Left ventricle myocardium inferior (tissue), 1 donor: ENCODE measurements around the gene CLDN4. TPM values are rescaled to one million over a fixed set of nuclear protein-coding genes. Genes with fewer than 3 reads are reported as not detected.
"Not testable (repeated sequence)": the region's sequence is repeated elsewhere in the genome, so short reads cannot be mapped to it uniquely, and the experiment has no call there.

ENCODE experiments used
- DNase-seq: peaks from one replicate; pipeline ENCODE4 v3.0.0-alpha.2; 2020
- H3K27ac ChIP-seq: fragments of 200-600 bp; replicated peaks from 2 replicates; pipeline ENCODE4 v1.8.0; 2021
- H3K27me3 ChIP-seq: fragments of 200-600 bp; 2 replicates; pipeline ENCODE4 v1.8.0; 2021; ENCODE audit warnings: low read depth
- H3K36me3 ChIP-seq: fragments of 200-600 bp; 2 replicates; pipeline ENCODE4 v1.8.0; 2021
- H3K4me1 ChIP-seq: fragments of 200-600 bp; 2 replicates; pipeline ENCODE4 v1.8.0; 2021
- H3K4me3 ChIP-seq: fragments of 200-600 bp; 2 replicates; pipeline ENCODE4 v1.8.0; 2021; ENCODE audit warnings: mild to moderate bottlenecking, moderate library complexity
- H3K9me3 ChIP-seq: fragments of 200-600 bp; replicated peaks from 2 replicates; pipeline ENCODE4 v1.8.0; 2021
- intact Hi-C: fragments of 100-400 bp; cut with micrococcal nuclease; formaldehyde crosslinking; loops from one replicate; pipeline ENCODE4 v1.11.0; 2022
- total RNA-seq: library from RNA; stranded (reverse); fragmentation: NEBNext Ultra II Directional; extraction: Animal tissue kit (Norgen Biotek cat#: 25700); gene quantifications from one replicate; pipeline ENCODE4 v1.2.1, GENCODE V29; 2021
- TF ChIP-seq, protein P1 (sequence below): fragments of 200-600 bp; IDR thresholded peaks from 2 replicates; pipeline ENCODE4 v1.8.0; 2021; ENCODE audit warnings: antibody characterized with exemption, mild to moderate bottlenecking, borderline replicate concordance
- donor health status: DM: no; HTN: yes; CAD: no; lungs with severe emphysema.

The CLDN4 gene
- total RNA-seq, 1 donor from 2014 or later, result 0.27 TPM

- Histone ChIP-seq H3K4me1 (no peaks in the 10 kb centered on the region), H3K27me3 (peaks cover 61% of the 10 kb centered on the region)
These were observed 19.0 kb upstream of the CLDN4 start for GRCh38 chr7:73811760-73812168.

DNA sequence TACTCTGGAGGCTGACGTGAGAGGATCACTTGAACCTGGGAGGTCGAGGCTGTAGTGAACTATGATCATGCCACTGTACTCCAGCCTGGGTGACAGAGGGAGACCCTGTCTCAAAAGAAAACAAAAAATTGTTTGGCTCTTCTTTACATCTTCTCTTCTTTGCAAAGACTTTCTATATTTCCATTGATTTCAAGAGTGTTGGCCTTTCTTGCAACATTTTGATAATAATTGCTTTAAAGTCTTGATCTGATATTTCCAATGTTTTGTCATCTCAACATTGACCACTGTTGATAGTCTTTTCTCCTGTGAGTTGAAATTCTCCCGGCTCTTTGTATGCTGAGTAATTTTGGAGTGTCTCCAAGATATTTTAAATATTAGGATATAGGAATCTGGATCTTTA, 17.8 kb upstream of the CLDN4 start:
- intact Hi-C loops, result loop anchor here (5.0 kb wide), 1 partner anchor 39 kb away; no protein-coding TSS in a partner anchor

More at GRCh38 chr7:73811760-73812168, 19.0 kb upstream of the CLDN4 start:
- no peaks in the 10 kb centered on the region for H3K36me3 ChIP-seq
- peak; percentile 49 for DNase-seq
- TF ChIP-seq, protein P1, sequence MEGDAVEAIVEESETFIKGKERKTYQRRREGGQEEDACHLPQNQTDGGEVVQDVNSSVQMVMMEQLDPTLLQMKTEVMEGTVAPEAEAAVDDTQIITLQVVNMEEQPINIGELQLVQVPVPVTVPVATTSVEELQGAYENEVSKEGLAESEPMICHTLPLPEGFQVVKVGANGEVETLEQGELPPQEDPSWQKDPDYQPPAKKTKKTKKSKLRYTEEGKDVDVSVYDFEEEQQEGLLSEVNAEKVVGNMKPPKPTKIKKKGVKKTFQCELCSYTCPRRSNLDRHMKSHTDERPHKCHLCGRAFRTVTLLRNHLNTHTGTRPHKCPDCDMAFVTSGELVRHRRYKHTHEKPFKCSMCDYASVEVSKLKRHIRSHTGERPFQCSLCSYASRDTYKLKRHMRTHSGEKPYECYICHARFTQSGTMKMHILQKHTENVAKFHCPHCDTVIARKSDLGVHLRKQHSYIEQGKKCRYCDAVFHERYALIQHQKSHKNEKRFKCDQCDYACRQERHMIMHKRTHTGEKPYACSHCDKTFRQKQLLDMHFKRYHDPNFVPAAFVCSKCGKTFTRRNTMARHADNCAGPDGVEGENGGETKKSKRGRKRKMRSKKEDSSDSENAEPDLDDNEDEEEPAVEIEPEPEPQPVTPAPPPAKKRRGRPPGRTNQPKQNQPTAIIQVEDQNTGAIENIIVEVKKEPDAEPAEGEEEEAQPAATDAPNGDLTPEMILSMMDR, result peak; percentile 82
- H3K4me3 ChIP-seq, result no peak overlapping the region
- H3K27ac ChIP-seq, result no peak overlapping the region
- intact Hi-C loops, result loop anchor here (5.0 kb wide), 1 partner anchor 41 kb away; no protein-coding TSS in a partner anchor
- peaks cover 12% of the 10 kb centered on the region for H3K9me3 ChIP-seq

DNA sequence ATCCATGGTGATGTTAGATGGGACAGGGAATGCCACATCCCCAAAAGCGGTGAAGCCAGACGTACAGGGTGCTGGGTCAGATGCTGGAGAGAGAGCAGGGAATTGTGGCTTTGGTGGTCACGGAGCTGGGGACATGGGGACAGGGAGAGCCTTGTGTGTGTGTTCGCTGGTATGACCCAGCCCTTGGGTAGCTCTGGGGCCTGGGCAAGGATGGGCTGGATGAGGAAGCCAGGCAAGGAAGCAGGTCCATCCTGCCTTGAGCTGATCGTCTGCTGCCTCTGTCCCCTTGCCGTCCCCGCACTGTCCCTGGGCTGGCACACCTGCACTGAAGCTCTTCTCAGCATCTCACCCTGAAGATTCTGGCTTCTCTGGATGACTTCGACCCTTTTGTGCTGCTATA, 15.4 kb upstream of the CLDN4 start:
- intact Hi-C loops, result no loop called here
- DNase-seq, result no peak
- peaks cover 58% of the 10 kb centered on the region for H3K27me3 ChIP-seq
- TF ChIP-seq, protein P1, result no peak
- H3K9me3 ChIP-seq, result peaks cover 12% of the 10 kb centered on the region
- no peaks in the 10 kb centered on the region for H3K36me3 ChIP-seq
- no peaks in the 10 kb centered on the region for H3K4me1 ChIP-seq
- no peak overlapping the region for H3K4me3 ChIP-seq
- no peak overlapping the region for H3K27ac ChIP-seq

More for the DNA sequence above, 17.8 kb upstream of the CLDN4 start:
- no peak overlapping the region for H3K27ac ChIP-seq
- TF ChIP-seq, protein P1, result no peak
- peaks cover 12% of the 10 kb centered on the region for H3K9me3 ChIP-seq
- peaks cover 66% of the 10 kb centered on the region for H3K27me3 ChIP-seq
- no peak for DNase-seq
- H3K4me1 ChIP-seq, result no peaks in the 10 kb centered on the region
- no peak overlapping the region for H3K4me3 ChIP-seq
- H3K36me3 ChIP-seq, result no peaks in the 10 kb centered on the region

- Histone ChIP-seq H3K27me3 (peaks cover 52% of the 10 kb centered on the region), H3K27ac (no peak overlapping the region), H3K4me3 (no peak overlapping the region), H3K9me3 (peaks cover 12% of the 10 kb centered on the region), H3K36me3 (no peaks in the 10 kb centered on the region), H3K4me1 (no peaks in the 10 kb centered on the region)
- no peak for DNase-seq
- intact Hi-C loops, result no loop called here
- TF ChIP-seq, protein P1, result no peak
These were observed 13.7 kb upstream of the CLDN4 start for GRCh38 chr7:73817121-73817520.

- Histone ChIP-seq H3K4me3 (no peak overlapping the region), H3K27ac (no peak overlapping the region), H3K36me3 (no peaks in the 10 kb centered on the region), H3K4me1 (no peaks in the 10 kb centered on the region), H3K27me3 (peaks cover 48% of the 10 kb centered on the region), H3K9me3 (no peaks in the 10 kb centered on the region)
- TF ChIP-seq, protein P1, result no peak
- no peak for DNase-seq
- intact Hi-C loops, result no loop called here
These were observed 10.8 kb upstream of the CLDN4 start for GRCh38 chr7:73820013-73820412.

- H3K27ac ChIP-seq, H3K4me3 ChIP-seq, H3K9me3 ChIP-seq, H3K4me1 ChIP-seq, H3K36me3 ChIP-seq, DNase-seq, intact Hi-C loops: not testable (repeated sequence)
- peaks cover 44% of the 10 kb centered on the region for H3K27me3 ChIP-seq
These were observed 9.1 kb upstream of the CLDN4 start for GRCh38 chr7:73821597-73822285.
